GM12872 (cell line): ENCODE data around the gene SPAG6.

Experiments
- TF ChIP-seq, protein P1 (sequence below): IDR thresholded peaks from 3 replicates; pipeline ENCODE4 v1.5.1; 2011; ENCODE audit warnings: low read depth, mild to moderate bottlenecking, low read length, moderate library complexity; ENCODE audit not compliant: insufficient read depth

SPAG6 gene

DNA sequence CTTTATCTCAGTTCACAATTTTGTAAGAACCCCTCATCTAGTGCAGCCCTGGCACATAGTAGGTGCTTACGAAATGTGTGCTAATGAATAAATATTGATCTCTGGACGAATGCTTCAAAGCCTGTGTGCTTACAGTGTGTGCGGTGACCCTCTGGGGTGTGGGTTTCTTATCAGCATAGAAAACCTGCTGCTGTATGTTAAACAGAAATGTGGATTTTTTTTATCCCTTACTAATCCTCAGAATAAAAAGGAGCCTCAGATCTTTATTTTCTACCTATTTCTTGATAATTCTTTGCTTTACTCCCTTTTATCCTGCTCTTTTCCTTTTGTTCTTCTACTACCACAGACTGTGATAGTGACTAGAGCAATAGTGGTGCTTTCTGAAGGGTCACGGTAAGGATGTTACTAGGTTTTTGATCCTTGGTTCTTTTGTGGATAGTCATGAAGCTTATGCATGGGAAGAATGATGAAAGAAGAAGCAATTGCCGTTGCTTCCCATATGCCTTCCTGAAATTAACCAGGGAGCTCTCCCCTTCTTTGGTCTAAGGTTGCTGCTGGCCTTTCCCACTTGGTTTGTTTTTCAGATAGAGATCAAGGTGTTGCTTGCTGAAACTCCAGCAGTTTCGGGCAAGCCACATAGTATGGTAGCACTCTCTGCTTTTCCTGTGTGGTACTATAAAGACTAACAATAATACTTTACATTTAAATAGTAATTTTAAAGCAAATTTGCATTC lies 44.7 kb downstream of the SPAG6 start:
- TF ChIP-seq, protein P1, sequence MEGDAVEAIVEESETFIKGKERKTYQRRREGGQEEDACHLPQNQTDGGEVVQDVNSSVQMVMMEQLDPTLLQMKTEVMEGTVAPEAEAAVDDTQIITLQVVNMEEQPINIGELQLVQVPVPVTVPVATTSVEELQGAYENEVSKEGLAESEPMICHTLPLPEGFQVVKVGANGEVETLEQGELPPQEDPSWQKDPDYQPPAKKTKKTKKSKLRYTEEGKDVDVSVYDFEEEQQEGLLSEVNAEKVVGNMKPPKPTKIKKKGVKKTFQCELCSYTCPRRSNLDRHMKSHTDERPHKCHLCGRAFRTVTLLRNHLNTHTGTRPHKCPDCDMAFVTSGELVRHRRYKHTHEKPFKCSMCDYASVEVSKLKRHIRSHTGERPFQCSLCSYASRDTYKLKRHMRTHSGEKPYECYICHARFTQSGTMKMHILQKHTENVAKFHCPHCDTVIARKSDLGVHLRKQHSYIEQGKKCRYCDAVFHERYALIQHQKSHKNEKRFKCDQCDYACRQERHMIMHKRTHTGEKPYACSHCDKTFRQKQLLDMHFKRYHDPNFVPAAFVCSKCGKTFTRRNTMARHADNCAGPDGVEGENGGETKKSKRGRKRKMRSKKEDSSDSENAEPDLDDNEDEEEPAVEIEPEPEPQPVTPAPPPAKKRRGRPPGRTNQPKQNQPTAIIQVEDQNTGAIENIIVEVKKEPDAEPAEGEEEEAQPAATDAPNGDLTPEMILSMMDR, result no peak

DNA sequence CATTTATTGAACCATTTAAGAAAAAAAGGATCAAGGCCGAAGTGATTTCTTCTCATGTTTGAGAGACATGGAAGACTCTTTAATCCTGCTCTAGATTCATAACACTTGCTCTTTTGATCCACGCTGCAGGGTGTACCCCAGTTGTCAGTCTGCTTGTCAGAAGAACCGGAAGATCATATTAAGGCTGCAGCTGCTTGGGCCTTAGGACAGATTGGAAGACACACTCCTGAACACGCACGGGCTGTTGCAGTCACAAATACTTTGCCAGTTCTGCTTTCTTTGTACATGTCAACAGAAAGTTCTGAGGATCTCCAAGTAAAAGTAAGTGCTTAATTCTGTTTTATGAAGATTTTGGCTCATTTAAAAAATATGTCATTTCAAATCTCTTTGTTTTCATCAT lies 46.3 kb downstream of the SPAG6 start:
- TF ChIP-seq, protein P1, result no peak

DNA sequence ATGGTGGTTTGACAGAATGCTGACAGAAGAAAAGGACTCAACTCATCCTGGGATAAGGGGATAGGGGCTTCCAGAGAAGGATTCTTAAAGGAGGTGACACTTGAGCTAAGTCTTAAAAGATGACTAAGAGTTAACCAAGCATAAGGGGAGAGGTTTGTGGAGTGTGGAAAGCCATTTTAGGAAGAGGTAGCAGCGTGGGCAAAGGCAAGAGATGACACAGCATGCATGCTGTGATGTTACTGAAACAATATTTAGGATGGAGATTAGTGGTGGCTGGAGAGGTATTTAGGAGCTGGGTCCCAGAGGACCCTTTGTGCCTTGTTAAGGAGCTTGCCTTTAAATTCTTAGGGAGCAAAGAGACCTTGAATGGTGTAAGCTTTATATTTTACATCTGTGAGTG lies 65.1 kb downstream of the SPAG6 start:
- TF ChIP-seq, protein P1, result no peak

DNA sequence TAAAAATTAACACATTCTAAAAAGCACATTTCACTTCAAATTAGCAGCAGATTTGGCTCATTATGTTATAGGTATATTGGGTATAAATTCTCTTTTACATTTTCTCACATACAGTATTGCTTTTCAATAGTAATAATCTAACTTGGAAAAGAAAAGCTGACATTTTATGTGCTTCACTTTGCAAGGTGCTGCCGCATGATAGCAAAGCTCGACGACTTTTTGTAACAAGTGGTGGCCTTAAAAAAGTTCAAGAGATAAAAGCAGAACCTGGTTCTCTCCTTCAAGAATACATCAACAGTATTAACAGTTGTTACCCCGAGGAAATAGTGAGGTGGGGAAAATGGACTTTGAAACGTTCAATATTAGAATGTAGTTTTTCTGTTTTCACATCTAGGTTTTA lies 65.5 kb downstream of the SPAG6 start:
- TF ChIP-seq, protein P1, result no peak

DNA sequence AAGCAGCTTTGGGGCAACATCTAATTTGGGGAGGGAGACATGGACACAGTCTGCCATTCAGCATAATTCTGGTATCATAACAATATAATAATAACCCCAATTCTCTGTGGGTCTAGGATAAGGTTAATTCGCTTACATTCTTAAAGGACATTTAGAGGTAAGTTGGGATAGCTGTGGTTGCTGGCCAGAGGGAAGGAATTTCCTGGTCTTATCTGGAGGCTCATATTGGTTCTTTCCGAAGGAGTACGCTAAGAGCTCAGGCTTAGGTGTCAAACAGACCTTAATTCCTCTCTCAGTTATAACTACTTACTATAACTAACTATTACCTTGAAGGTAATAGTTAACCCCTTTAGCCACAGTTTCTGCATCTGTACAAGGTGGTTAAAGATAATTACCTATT lies 68.8 kb downstream of the SPAG6 start:
- TF ChIP-seq, protein P1, result no peak

DNA sequence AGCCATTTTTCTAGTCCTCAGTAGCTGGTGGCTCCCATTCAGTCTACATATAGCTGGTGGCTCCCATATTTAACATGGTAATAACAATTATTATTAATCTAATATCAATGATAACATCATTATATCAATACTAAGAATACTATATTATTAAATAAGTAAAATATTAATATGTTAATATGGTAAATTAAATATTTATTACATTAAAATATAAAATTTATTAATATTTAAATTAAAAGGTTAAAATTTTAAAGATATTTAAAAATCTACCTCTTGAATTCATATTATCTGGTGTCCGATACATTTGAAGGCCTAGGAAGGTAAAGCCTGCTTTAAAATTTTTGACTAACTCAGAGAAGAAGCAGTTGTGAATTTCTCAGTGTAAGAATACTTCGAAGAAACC lies 69.8 kb downstream of the SPAG6 start:
- TF ChIP-seq, protein P1, result no peak

DNA sequence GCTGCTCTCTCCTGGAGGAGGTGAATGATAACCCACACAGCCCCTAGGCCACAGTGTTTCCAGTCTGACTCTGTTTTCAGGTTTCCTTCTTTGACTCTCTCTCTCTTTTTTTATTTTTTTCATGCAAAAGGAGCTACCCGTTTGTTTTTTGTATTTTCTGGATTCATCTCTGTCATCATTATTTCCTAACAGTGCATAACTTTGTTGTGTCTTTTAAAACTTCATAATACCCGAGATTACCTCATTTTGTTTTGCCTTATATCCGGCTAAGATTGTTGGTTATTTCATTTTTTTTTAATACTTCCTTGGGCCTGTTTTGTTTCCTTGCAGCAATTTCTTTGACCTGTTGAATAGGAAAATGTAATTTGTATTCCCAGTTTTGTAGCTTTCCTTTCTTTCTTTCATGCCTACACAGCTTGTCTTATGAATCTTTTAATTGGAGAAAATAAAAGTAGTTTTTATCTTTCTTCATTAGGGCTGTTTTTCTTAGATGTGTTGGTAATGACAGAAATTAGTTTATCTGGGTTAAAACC lies 72.5 kb downstream of the SPAG6 start:
- TF ChIP-seq, protein P1, result no peak
